ENCODE results near the gene ARPC5L. TPM values are rescaled to one million over a fixed set of nuclear protein-coding genes. Genes with fewer than 3 reads are reported as not detected.
A peak's percentile ranks its signal among the peaks of the same experiment; 100 is the strongest.

Gene ARPC5L
- total and polyA plus RNA-seq, 9 of the 15 experiments (the other 6 are each of a cell fraction or from before 2014, with no cell fraction given): 25.4 to 113 (median 63.8) TPM

- TF ChIP-seq ZNF407 (IDR thresholded peaks at IDR 0.05; ENCODE audit: low read depth) (no peak), FOXO4 (CRISPR knock-in tag; IDR thresholded peaks at IDR 0.05) (no peak), NONO (IDR thresholded peaks at IDR 0.05; ENCODE audit: low read depth in 2 of 2, low read length in 1 of 2) (no peak), POLR3G (IDR thresholded peaks at IDR 0.05; ENCODE audit: extremely low read depth, insufficient read length, insufficient replicate concordance) (no peak), HMG20B (CRISPR knock-in tag; IDR thresholded peaks at IDR 0.05) (no peak), LEF1 (IDR thresholded peaks at IDR 0.05) (peak; percentile 59), ZNF717 (CRISPR knock-in tag; IDR thresholded peaks at IDR 0.05) (no peak), FOXJ2 (tag; IDR thresholded peaks at IDR 0.05) (no peak), TOE1 (IDR thresholded peaks at IDR 0.05; ENCODE audit: borderline replicate concordance) (no peak), TOE1 (CRISPR knock-in tag; IDR thresholded peaks at IDR 0.05; ENCODE audit: borderline replicate concordance, low read depth) (no peak), TFAM (CRISPR knock-in tag; conservative IDR thresholded peaks at IDR 0.05) (no peak), PRMT5 (CRISPR knock-in tag; IDR thresholded peaks at IDR 0.05) (no peak), KDM5B (IDR thresholded peaks at IDR 0.05; ENCODE audit: insufficient replicate concordance, low read depth, low read length) (peak; percentile 44), ETS1 (conservative IDR thresholded peaks at IDR 0.05; ENCODE audit: control insufficient read depth, low read depth, low read length) (no peak), CCNT2 (IDR thresholded peaks at IDR 0.05; ENCODE audit: borderline replicate concordance, extremely low read depth, insufficient read length, low read depth, low read length) (no peak), MCM7 (IDR thresholded peaks at IDR 0.05) (no peak)
- TF ChIP-seq, protein P1, sequence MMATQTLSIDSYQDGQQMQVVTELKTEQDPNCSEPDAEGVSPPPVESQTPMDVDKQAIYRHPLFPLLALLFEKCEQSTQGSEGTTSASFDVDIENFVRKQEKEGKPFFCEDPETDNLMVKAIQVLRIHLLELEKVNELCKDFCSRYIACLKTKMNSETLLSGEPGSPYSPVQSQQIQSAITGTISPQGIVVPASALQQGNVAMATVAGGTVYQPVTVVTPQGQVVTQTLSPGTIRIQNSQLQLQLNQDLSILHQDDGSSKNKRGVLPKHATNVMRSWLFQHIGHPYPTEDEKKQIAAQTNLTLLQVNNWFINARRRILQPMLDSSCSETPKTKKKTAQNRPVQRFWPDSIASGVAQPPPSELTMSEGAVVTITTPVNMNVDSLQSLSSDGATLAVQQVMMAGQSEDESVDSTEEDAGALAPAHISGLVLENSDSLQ (IDR thresholded peaks at IDR 0.05): peak; percentile 59
Observed at GRCh38 chr9:124869986-124870560, 8.1 kb downstream of the ARPC5L start (continued).
